ENCODE results near the gene SSRP1. TPM values are rescaled to one million over a fixed set of nuclear protein-coding genes. Genes with fewer than 3 reads are reported as not detected.

Gene SSRP1
- total RNA-seq, 1 donor from 2014 or later: 186 TPM

DNA sequence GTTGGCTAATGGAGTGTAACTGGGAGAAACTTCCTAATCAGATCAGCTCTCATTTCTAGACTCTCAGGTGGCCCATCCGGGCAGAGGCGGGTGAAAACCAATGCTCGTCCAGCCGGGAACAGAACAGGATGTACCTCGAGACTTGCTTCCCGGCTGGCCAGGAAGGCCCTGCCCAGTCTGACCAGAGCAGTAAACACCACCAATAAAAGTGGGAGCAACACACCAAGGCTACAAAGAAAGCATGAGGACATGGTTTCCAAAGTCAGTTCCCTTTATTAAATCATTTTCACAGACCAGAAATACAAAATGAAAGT lies 10.0 kb downstream of the SSRP1 start:
- TF ChIP-seq, protein P1, sequence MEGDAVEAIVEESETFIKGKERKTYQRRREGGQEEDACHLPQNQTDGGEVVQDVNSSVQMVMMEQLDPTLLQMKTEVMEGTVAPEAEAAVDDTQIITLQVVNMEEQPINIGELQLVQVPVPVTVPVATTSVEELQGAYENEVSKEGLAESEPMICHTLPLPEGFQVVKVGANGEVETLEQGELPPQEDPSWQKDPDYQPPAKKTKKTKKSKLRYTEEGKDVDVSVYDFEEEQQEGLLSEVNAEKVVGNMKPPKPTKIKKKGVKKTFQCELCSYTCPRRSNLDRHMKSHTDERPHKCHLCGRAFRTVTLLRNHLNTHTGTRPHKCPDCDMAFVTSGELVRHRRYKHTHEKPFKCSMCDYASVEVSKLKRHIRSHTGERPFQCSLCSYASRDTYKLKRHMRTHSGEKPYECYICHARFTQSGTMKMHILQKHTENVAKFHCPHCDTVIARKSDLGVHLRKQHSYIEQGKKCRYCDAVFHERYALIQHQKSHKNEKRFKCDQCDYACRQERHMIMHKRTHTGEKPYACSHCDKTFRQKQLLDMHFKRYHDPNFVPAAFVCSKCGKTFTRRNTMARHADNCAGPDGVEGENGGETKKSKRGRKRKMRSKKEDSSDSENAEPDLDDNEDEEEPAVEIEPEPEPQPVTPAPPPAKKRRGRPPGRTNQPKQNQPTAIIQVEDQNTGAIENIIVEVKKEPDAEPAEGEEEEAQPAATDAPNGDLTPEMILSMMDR (IDR thresholded peaks at IDR 0.05): no peak
- TF ChIP-seq EZH2 (IDR thresholded peaks at IDR 0.05) (no peak), EZH2phosphoT487 (IDR thresholded peaks at IDR 0.05) (no peak)
- H3K79me2 ChIP-seq (ENCODE audit: low read depth): peaks cover 35% of the 10 kb centered on the region
- no peaks in the 10 kb centered on the region for H3K9me3 ChIP-seq (ENCODE audit: low read depth)
- peak overlapping the region; percentile 63 for H3K9ac ChIP-seq
- H2AFZ ChIP-seq (replicated peaks): no peak overlapping the region
- Mint-ChIP-seq H3K27me3 (ENCODE audit: insufficient read depth, low read depth) (peaks cover 10% of the 10 kb centered on the region), H3K4me1 (peaks cover 50% of the 10 kb centered on the region), H3K27ac (peak overlapping the region; percentile 96), H3K9me3 (no peaks in the 10 kb centered on the region), H3K4me3 (peak overlapping the region; percentile 92), H3K36me3 (peaks cover 43% of the 10 kb centered on the region)
- H3K36me3 ChIP-seq: no peaks in the 10 kb centered on the region
- peaks cover 33% of the 10 kb centered on the region for H4K20me1 ChIP-seq (ENCODE audit: low read depth)
- H3K4me2 ChIP-seq: peak overlapping the region; percentile 94
- H3K27me3 ChIP-seq: no peaks in the 10 kb centered on the region
- H3K4me1 ChIP-seq: peaks cover 38% of the 10 kb centered on the region
- peaks cover 49% of the 10 kb centered on the region for H3F3A ChIP-seq (ENCODE audit: low read depth)
- peak overlapping the region; percentile 93 for H3K4me3 ChIP-seq
- DNase-seq (ENCODE audit: low spot score): no peak
- peak overlapping the region; percentile 95 for H3K27ac ChIP-seq

DNA sequence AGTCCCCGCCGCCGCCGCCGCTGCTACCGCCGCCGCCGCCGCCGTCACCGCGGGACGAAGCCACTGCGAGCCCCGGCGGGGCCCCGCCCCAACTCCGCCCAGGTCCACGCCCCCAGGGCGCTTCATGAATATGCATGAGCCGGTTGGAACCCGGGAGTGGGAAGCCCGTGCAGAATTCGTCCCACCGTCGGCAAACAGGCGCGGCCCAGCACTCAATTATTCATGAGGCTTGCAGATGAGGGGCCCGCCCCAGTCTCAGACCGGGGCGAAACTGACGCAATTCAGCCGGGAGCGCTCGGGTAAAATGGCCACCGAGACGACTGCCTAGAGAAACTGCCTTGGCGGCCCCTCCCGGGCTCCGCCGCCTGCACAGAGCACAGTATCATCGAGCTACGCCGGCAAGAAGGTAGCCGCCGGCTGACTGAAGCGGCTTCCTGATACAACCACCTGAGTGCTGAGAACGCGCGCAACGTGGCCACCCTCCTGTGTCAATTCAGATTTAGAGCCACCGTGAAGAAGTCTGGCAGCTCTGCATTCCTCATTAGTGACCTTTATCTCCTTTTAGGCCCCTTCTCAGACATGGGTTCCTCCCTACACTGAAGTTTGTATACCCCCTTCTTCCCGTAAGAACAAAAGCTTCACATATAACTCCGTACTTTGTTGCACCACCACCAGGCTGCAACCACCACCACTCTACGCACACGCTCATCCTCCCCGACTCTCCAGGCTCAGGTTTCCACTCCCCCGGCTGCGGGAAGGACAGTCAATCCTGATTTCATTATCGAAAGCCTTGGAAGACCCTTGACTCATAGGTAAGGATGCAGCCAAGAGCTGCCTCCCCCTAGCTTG lies 10.6 kb downstream of the SSRP1 start, which contains the start of gene TNKS1BP1:
Gene TNKS1BP1, minus strand, starts transcription at position 67 of the 849 bp plus-strand sequence. CDS start 3,067 bp downstream, outside the sequence.
- no peaks in the 10 kb centered on the region for H3K9me3 ChIP-seq (ENCODE audit: low read depth)
- H2AFZ ChIP-seq (replicated peaks): peak within 1 kb of the TSS; percentile 92
- peak; percentile 98 for DNase-seq (ENCODE audit: low spot score)
- peak within 1 kb of the TSS; percentile 63 for H3K9ac ChIP-seq
- peak within 1 kb of the TSS; percentile 93 for H3K4me3 ChIP-seq
- no peak for TF ChIP-seq EZH2 (IDR thresholded peaks at IDR 0.05)
- no peaks in the 10 kb centered on the region for H3K36me3 ChIP-seq
- peaks cover 10% of the 10 kb centered on the region for H3K27me3 Mint-ChIP-seq (ENCODE audit: insufficient read depth, low read depth)
- peaks cover 38% of the 10 kb centered on the region for H3K4me1 ChIP-seq
- H3K27ac Mint-ChIP-seq: peak within 1 kb of the TSS; percentile 97
- H3K4me1 Mint-ChIP-seq: peaks cover 50% of the 10 kb centered on the region
- H3K27me3 ChIP-seq: no peaks in the 10 kb centered on the region
- H3K79me2 ChIP-seq (ENCODE audit: low read depth): peaks cover 40% of the 10 kb centered on the region
- peaks cover 34% of the 10 kb centered on the region for H4K20me1 ChIP-seq (ENCODE audit: low read depth)
- peak within 1 kb of the TSS; percentile 96 for H3K4me3 Mint-ChIP-seq
- H3K4me2 ChIP-seq: peak within 1 kb of the TSS; percentile 94
- peaks cover 42% of the 10 kb centered on the region for H3K36me3 Mint-ChIP-seq
- no peaks in the 10 kb centered on the region for H3K9me3 Mint-ChIP-seq
- H3F3A ChIP-seq (ENCODE audit: low read depth): peaks cover 49% of the 10 kb centered on the region
- H3K27ac ChIP-seq: peak within 1 kb of the TSS; percentile 95

DNA sequence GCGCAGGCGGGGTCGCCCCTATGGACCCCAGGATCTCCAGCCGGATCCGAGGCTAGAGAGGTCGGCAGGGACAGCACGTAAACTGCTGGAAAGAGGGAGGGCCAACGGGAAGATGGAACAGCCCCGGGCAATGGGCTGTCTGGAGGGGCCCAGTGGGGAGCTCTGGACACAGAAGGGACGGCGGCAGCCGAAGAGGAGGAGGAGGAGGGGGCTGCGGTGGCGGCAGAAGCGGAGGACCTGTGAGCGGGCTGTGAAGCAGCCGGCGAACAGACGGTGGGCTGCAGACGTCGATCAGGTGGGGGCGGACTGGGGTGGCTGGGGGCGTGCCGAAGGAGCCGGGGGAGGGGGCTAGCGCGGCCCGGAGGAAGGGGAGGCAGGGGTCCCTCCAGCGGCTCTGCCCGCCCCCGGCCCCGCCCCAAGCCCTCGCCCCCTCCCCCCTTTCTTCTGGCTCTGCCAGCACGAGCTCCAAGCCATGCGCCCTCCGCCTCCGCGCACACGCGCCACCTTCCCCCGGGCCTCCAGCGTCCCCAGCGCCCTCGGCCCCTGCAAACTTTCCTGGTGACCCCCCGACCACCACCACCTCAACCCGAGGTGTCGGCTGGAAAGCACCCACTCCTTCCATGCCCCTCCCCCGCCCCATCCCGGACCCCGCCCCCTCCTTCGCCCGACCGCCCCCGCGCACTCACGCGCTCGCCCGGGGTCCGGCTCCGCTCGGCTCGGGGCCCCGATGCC lies 11.4 kb downstream of the SSRP1 start:
- Histone ChIP-seq H2AFZ (replicated peaks) (no peak overlapping the region), H3K36me3 (peaks cover under 1% of the 10 kb centered on the region), H3K27me3 (no peaks in the 10 kb centered on the region), H3K79me2 (ENCODE audit: low read depth) (peaks cover 48% of the 10 kb centered on the region), H4K20me1 (ENCODE audit: low read depth) (peaks cover 36% of the 10 kb centered on the region), H3K4me3 (peak overlapping the region; percentile 93), H3F3A (ENCODE audit: low read depth) (peaks cover 49% of the 10 kb centered on the region), H3K9me3 (ENCODE audit: low read depth) (no peaks in the 10 kb centered on the region), H3K9ac (peak overlapping the region; percentile 59), H3K4me2 (peak overlapping the region; percentile 94), H3K4me1 (peaks cover 38% of the 10 kb centered on the region), H3K27ac (peak overlapping the region; percentile 95)
- H3K4me3 Mint-ChIP-seq: peak overlapping the region; percentile 96
- peaks cover 50% of the 10 kb centered on the region for H3K4me1 Mint-ChIP-seq
- H3K36me3 Mint-ChIP-seq: peaks cover 36% of the 10 kb centered on the region
- no peaks in the 10 kb centered on the region for H3K9me3 Mint-ChIP-seq
- DNase-seq (ENCODE audit: low spot score): peak; percentile 88
- peaks cover 10% of the 10 kb centered on the region for H3K27me3 Mint-ChIP-seq (ENCODE audit: insufficient read depth, low read depth)
- H3K27ac Mint-ChIP-seq: peak overlapping the region; percentile 97
- no peak for TF ChIP-seq EZH2phosphoT487 (IDR thresholded peaks at IDR 0.05)
- TF ChIP-seq, protein P1 (IDR thresholded peaks at IDR 0.05): no peak
- TF ChIP-seq EZH2 (IDR thresholded peaks at IDR 0.05): no peak
